ENCODE measurements around the gene ERMAP. TPM values are rescaled to one million over a fixed set of nuclear protein-coding genes. Genes with fewer than 3 reads are reported as not detected.

The ERMAP gene
- polyA plus RNA-seq, 1 experiment = 18.2 TPM

DNA sequence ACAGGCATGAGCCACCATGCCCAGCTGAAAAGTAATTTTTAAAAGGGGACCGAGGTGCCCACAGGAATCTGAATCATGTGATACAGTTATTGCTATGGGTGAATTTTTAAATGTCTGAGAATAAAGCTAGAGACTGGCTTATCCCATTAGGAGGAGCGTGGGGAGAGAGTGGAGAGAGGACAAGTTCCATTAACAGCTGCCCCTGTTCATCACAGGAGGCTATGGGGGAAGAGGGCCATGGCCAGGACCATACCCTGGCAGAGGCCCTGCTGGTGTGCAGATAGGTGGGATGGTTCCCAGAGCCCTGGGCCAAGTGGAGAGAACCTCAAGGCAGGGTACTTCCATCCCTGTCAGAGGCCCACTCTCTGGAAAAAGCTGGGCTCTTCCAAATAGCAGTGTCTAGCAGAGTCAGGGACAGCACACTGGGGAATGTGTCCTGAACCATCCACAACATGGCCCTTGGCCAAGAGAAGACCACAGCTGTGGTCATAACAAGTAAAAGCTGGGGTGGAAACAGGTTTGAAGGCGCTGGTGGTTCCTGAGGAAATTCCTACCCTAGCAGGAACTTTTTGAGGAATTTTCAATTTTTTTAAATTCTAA lies 15.8 kb downstream of the ERMAP start:
- Histone ChIP-seq H3K9me3 (ENCODE audit: control insufficient read depth, insufficient read depth, low read length) (no peaks in the 10 kb centered on the region), H3K27ac (ENCODE audit: low read depth, low read length) (no peak overlapping the region), H3K4me3 (ENCODE audit: low read depth, low read length) (no peak overlapping the region), H3K27me3 (ENCODE audit: control insufficient read depth, insufficient read depth, low read length) (no peaks in the 10 kb centered on the region)
- CTCF ChIA-PET = interaction anchor here (1.2 kb wide), 2 partner anchors 13 to 241 kb away, joined by 4 to 5 read pairs; partner anchors contain the start of gene ZNF691
- TF ChIP-seq CTCF (IDR thresholded peaks at IDR 0.05; ENCODE audit: low read depth, low read length) = no peak
- no peak for DNase-seq (ENCODE audit: low read depth, low spot score)
- POLR2A ChIA-PET = no interaction called here

- Histone ChIP-seq H3K27me3 (ENCODE audit: control insufficient read depth, insufficient read depth, low read length) (no peaks in the 10 kb centered on the region), H3K4me3 (ENCODE audit: low read depth, low read length) (no peak overlapping the region), H3K9me3 (ENCODE audit: control insufficient read depth, insufficient read depth, low read length) (no peaks in the 10 kb centered on the region), H3K27ac (ENCODE audit: low read depth, low read length) (no peak overlapping the region)
- ChIA-PET POLR2A (no interaction called here), CTCF (no interaction called here)
- DNase-seq (ENCODE audit: low read depth, low spot score) = no peak
- no peak for TF ChIP-seq CTCF (IDR thresholded peaks at IDR 0.05; ENCODE audit: low read depth, low read length)
Measured at GRCh38 chr1:42833981-42834380, 17.1 kb downstream of the ERMAP start.

GRCh38 chr1:42834803-42835202 lies 17.9 kb downstream of the ERMAP start:
- POLR2A ChIA-PET = interaction anchor here (0.6 kb wide), 1 partner anchor 25 kb away, joined by 3 read pairs; no protein-coding TSS in a partner anchor
- CTCF ChIA-PET = no interaction called here

DNA sequence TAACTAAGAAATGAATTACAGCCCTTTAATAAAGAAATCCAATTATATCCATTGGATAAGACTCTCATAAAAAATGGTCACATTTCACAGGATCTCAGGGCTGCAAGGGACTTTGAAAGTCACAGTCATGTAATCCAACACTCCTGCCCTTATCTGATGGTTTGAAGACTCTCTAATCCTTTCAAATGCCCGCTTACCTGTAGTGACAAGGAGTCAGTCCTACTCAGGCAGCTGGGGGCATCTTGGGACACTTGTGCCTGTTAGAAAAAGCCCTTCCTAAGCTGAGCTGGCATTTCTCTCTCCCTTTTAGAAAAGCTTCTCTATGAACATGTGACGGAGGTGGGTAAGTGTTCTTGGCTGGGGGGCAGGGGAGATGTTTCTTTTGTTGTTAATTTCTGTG lies 18.5 kb downstream of the ERMAP start:
- no peak for TF ChIP-seq CTCF (IDR thresholded peaks at IDR 0.05; ENCODE audit: low read depth, low read length)
- Histone ChIP-seq H3K4me3 (ENCODE audit: low read depth, low read length) (no peak overlapping the region), H3K27ac (ENCODE audit: low read depth, low read length) (no peak overlapping the region), H3K27me3 (ENCODE audit: control insufficient read depth, insufficient read depth, low read length) (no peaks in the 10 kb centered on the region), H3K9me3 (ENCODE audit: control insufficient read depth, insufficient read depth, low read length) (no peaks in the 10 kb centered on the region)
- POLR2A ChIA-PET = interaction anchor here (0.6 kb wide), 1 partner anchor 26 kb away, joined by 3 read pairs; no protein-coding TSS in a partner anchor
- CTCF ChIA-PET = interaction anchor here (0.9 kb wide), 1 partner anchor 11 kb away, joined by 3 read pairs; the partner anchor contains the start of gene ZNF691
- no peak for DNase-seq (ENCODE audit: low read depth, low spot score)

More at GRCh38 chr1:42834803-42835202, 17.9 kb downstream of the ERMAP start:
- Histone ChIP-seq H3K27ac (ENCODE audit: low read depth, low read length) (no peak overlapping the region), H3K27me3 (ENCODE audit: control insufficient read depth, insufficient read depth, low read length) (no peaks in the 10 kb centered on the region), H3K4me3 (ENCODE audit: low read depth, low read length) (no peak overlapping the region), H3K9me3 (ENCODE audit: control insufficient read depth, insufficient read depth, low read length) (no peaks in the 10 kb centered on the region)
- no peak for TF ChIP-seq CTCF (IDR thresholded peaks at IDR 0.05; ENCODE audit: low read depth, low read length)
- no peak for DNase-seq (ENCODE audit: low read depth, low spot score)

DNA sequence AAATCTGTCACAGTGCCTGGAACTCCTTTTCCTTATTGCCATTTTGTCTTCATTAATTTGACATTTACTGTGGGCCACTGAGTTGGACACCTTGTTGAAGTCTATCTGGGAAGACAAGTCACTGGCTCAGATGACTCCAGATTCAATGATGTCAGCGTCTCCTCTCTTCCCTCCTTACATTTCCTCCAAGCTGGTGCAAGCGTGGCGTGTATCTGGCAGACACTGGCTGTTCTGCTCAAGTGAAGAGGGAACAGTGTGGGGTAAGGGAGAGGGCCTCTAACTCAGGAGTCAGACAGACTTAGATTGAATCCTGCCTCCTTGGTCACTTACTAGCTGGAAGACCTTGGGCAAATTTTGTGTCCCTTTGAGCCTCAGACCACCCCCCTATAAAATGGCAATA lies 20.8 kb downstream of the ERMAP start:
- no peaks in the 10 kb centered on the region for H3K27me3 ChIP-seq (ENCODE audit: control insufficient read depth, insufficient read depth, low read length)
- DNase-seq (ENCODE audit: low read depth, low spot score) = no peak
- CTCF ChIA-PET = interaction anchor here (1.2 kb wide), 1 partner anchor 9 kb away, joined by 3 read pairs; the partner anchor contains the start of gene ZNF691
- no peak for TF ChIP-seq CTCF (IDR thresholded peaks at IDR 0.05; ENCODE audit: low read depth, low read length)
- no peak overlapping the region for H3K27ac ChIP-seq (ENCODE audit: low read depth, low read length)
- H3K9me3 ChIP-seq (ENCODE audit: control insufficient read depth, insufficient read depth, low read length) = no peaks in the 10 kb centered on the region
- POLR2A ChIA-PET = no interaction called here
- no peak overlapping the region for H3K4me3 ChIP-seq (ENCODE audit: low read depth, low read length)
